Central memory CD8-positive, alpha-beta T cell (primary cell): ENCODE measurements around the gene PSD4.
"Not testable (repeated sequence)": the region's sequence is repeated elsewhere in the genome, so short reads cannot be mapped to it uniquely, and the experiment has no call there.

ENCODE experiments used
- ATAC-seq: fragments of 150-1000 bp; cut with Tn5 transposase; replicated peaks from 2 replicates; pipeline ENCODE4 v1.10.0; 2022; ENCODE audit warnings: mild to moderate bottlenecking, moderate FRiP score, moderate number of reproducible peaks; ENCODE audit not compliant: poor library complexity, severe bottlenecking; ENCODE audit errors: extremely low read depth
- DNase-seq, 2 donors: peaks; one replicate each; pipeline ENCODE4 v3.0.0; 2021; ENCODE audit warnings: low spot score in 2 of 2
- H3K27ac Mint-ChIP-seq: one replicate; pipeline ENCODE4 v1.8.0; 2022; ENCODE audit warnings: low read depth, mild to moderate bottlenecking, moderate library complexity, mixed read lengths
- H3K27me3 Mint-ChIP-seq: one replicate; pipeline ENCODE4 v1.8.0; 2022; ENCODE audit warnings: mixed read lengths
- H3K36me3 Mint-ChIP-seq: one replicate; pipeline ENCODE4 v1.8.0; 2022; ENCODE audit warnings: mild to moderate bottlenecking, moderate library complexity, mixed read lengths; ENCODE audit not compliant: insufficient read depth
- H3K4me1 Mint-ChIP-seq: one replicate; pipeline ENCODE4 v1.8.0; 2022; ENCODE audit warnings: mixed read lengths
- H3K4me3 Mint-ChIP-seq: one replicate; pipeline ENCODE4 v1.8.0; 2022; ENCODE audit warnings: mild to moderate bottlenecking, moderate library complexity, mixed read lengths
- H3K9me3 Mint-ChIP-seq: one replicate; pipeline ENCODE4 v1.8.0; 2022; ENCODE audit warnings: mixed read lengths

The PSD4 gene

DNA sequence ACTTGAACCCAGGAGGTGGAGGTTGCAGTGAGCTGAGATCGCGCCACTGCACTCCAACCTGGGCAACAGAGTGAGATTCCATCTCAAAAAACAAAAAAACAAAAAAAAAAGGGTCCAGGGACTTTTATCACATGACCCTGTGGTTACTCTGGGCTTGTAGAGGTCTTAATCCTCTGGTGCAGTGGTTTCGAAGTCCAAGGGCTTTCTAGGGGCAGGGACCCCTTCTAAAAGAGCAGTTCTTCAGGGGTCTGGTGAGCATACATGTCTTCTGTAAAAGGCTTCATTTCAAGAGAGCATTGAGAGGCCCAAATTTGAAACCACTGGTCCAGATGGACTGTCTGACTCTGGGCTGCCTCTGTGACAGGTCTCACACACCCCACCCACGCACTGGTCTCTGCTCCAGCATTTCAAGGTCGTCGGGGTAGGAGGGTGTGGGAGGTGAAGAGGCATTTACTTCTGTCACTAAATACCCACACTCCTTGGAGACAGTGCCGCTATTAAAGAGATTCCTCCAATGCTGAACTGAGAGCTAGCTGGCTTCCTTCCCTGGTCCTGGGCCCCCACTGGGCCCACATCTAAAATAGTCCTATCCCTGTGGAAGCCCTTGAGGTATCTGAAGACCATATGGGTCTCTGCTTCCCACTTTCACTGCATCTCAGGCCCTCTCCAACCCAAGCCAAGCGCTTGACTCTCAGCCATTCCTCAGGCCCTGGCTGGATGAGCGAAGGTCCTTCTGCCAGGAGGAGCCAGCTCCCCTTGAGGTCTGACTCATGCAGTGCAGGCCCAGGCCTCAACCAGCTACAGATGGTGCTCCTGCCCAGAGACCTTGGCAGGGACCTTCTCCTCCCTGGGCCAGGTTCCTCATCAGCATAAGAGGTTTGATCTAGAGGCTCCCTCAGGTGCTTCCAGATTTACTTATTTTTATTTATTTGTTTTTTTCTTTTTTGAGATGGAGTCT is 60.1 kb downstream of the PSD4 start:
- DNase-seq (no peak), ATAC-seq (no peak)
- Mint-ChIP-seq H3K9me3 (no peaks in the 10 kb centered on the region), H3K27ac (no peak overlapping the region), H3K4me3 (no peak overlapping the region), H3K27me3 (no peaks in the 10 kb centered on the region), H3K4me1 (peaks cover 7% of the 10 kb centered on the region), H3K36me3 (peaks cover 5% of the 10 kb centered on the region)

DNA sequence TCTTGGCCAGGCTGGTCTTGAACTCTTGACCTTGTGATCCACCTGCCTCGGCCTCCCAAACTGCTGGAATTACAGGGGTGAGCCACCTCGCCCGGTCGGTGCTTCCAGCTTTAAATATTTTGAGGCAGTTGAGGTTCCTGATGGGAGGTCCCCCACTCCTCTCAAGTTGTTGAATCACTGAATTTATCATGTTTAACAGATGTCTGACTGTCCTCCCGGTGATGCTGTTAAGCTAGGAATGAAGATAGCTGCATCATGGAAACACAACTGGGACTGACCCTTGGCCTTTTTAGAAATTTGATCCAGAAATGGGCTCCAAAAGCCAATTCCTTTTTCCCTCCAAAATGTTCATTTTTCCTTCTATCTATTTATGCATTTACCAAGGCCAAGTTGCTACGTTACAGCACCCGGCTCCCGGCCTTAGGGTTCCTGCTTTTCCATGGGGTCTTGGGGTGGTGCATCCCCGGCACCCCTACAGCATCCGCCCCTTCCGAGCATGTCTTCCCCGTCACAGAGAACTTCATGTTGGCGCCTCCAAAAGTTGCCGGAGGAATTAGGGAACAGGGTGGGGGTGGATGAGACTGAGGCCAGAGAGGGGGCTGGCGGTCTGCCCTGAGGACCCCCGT is 61.1 kb downstream of the PSD4 start:
- DNase-seq = no peak
- Mint-ChIP-seq H3K4me1 (peaks cover 7% of the 10 kb centered on the region), H3K9me3 (no peaks in the 10 kb centered on the region)

DNA sequence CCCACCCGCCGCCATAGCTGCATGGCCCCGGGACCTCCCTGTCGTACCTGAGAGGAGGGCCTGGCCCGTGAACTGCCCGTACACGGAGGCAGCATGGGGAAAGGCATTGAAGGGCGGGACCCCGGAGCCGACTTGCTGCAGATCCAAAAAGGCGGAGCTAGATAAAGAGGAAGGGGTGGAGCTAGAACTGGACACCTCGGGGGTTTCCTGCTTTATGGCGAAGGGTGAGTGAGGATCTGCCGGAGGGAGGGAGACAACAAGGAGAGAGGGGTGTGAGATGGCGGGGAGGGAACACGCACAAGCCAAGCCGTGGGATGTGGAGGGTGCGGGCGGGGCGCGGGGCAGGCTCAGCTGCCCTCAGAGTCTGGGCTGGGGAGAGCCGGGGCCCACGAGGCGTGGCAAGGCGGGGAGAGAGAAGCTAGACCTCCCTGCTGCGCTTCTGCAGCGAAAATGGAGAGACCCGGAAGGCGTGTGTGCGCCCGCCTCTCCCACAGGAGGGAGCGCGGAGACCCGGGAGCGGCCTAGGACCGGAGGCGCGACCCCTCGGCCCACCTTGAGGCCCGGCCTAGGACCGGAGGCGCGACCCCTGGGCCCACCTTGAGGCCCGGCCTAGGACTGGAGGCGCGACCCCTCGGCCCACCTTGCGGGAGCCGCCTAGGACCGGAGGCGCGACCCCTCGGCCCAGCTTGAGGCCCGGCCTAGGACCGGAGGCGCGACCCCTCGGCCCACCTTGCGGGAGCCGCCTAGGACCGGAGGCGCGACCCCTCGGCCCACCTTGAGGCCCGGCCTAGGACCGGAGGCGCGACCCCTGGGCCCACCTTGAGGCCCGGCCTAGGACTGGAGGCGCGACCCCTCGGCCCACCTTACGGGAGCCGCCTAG is 61.8 kb downstream of the PSD4 start:
- not testable (repeated sequence) for H3K9me3 Mint-ChIP-seq, H3K27me3 Mint-ChIP-seq, H3K4me1 Mint-ChIP-seq, H3K36me3 Mint-ChIP-seq
- Mint-ChIP-seq H3K27ac (peak overlapping the region; percentile 82), H3K4me3 (peak overlapping the region; percentile 87)
- peak; percentile 80 for ATAC-seq
- DNase-seq = peak in 1 of 2 donors; percentile 37

More for the DNA sequence above, 61.1 kb downstream of the PSD4 start:
- Mint-ChIP-seq H3K4me3 (peak overlapping the region; percentile 87), H3K27me3 (no peaks in the 10 kb centered on the region), H3K36me3 (peaks cover 5% of the 10 kb centered on the region), H3K27ac (peak overlapping the region; percentile 82)
- ATAC-seq = no peak

DNA sequence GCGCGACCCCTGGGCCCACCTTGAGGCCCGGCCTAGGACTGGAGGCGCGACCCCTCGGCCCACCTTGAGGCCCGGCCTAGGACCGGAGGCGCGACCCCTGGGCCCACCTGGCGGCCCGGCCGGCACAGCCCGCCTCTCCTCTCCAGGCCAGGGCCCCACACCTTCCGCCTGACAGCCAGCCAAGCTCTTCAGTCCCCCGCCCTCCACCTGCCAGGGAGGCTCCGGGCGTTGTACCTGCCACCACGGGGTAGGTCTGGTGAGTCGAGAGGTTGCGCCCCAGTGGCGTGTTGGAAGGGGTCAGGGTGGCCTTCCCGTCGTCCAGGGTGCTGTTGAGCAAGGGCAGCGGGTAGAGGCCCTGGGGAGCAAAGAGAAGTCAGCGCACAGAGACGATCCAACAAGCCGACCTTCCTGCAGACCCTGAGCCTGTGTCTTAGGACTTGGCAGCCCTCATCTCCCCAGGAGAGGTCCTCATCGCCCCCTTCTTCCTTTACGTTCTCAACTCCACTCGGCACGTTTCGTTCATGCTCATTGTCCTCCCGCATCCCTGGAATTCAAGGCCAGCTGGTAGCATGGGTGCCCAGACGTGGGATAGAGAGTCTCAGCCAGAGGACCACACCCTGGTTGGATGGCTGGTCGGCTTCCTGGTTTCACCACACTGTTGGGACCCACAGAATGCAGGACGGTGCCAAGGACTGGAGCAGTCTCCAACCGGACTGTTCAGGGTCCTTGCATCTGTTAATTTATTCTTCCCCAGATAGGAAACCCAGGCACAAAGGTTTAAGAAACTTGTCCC is 62.8 kb downstream of the PSD4 start:
- Mint-ChIP-seq H3K27ac (peak overlapping the region; percentile 71), H3K4me3 (peak overlapping the region; percentile 68), H3K4me1 (peaks cover 14% of the 10 kb centered on the region), H3K9me3 (no peaks in the 10 kb centered on the region), H3K27me3 (no peaks in the 10 kb centered on the region), H3K36me3 (peaks cover 7% of the 10 kb centered on the region)
- DNase-seq (no peak), ATAC-seq (no peak)

DNA sequence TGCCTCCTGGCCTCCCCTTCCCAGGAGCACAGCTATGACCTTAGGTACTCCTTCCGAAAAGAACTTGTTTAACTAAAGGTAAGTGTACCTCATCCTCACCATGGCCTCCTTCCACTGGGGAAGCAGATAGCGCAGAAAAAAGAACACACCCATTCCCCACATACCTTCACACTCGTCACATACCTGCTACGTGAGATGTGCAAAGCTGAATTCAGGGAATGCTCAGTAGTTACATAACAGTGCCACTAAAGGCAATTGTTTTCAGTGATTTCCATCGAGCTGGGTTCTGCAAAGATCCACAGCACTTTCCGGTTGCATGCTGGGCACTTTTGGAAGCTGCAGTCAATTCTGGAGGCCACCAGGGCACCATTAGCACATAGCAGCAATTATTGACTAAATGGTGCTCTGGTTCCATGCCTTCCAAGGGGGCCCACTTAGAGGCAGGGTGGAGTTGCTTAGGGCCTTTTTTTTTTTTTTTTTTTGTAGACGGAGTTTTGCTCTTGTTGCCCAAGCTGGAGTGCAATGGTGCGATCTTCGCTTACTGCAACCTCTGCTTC is 63.9 kb downstream of the PSD4 start:
- ATAC-seq (no peak), DNase-seq (no peak)
- no peaks in the 10 kb centered on the region for H3K27me3 Mint-ChIP-seq
- H3K27ac Mint-ChIP-seq = no peak overlapping the region
- H3K4me1 Mint-ChIP-seq = peaks cover 14% of the 10 kb centered on the region
- H3K36me3 Mint-ChIP-seq = peaks cover 7% of the 10 kb centered on the region
- H3K9me3 Mint-ChIP-seq = no peaks in the 10 kb centered on the region
- H3K4me3 Mint-ChIP-seq = peak overlapping the region; percentile 68

DNA sequence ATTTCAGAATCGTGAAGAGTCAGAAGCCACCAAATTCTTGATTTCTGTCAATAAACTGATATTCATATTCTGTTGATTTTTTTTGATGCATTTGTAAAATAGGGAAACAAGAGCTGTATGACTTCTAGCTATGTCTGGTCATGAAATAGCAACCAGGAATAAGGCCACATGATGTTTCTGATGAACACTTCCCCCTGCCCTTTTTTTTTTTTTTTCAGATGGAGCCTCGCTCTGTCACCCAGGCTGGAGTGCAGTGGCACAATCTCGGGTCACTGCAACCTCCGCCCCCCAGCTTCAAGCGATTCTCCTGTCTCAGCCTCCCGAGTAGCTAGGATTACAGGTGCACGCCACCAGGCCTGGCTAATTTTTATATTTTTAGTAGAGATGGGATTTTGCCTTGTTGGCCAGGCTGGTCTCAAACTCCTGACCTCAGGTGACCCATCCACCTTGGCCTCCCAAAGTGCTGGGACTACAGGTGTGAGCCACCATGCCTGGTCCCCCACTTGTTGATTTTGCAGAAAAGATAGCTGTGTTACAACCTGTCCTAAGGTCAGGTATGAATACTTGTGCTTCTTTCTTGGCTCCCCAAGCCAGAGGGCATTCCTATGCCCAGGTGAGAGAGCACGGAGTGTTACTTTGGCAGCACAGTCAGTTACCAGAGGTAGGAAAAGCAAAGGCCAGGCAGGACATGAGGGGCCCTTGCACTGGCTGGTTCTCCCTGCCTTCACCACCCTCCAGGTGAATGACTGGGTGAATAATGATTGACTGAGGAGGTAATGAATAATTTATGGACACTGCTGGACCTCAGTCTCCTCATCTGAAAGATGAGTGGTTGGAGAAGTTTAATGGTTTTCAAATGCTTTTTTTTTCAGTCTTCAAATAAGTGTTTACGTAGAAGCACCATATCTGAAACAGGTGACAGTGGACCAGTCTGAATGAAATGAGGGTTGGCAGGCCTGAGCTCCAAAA is 65.4 kb downstream of the PSD4 start:
- H3K4me1 Mint-ChIP-seq = peaks cover 18% of the 10 kb centered on the region
- no peaks in the 10 kb centered on the region for H3K9me3 Mint-ChIP-seq
- no peak for DNase-seq
- peaks cover 7% of the 10 kb centered on the region for H3K36me3 Mint-ChIP-seq
- H3K27me3 Mint-ChIP-seq = no peaks in the 10 kb centered on the region
- ATAC-seq = no peak
- no peak overlapping the region for H3K4me3 Mint-ChIP-seq
- H3K27ac Mint-ChIP-seq = no peak overlapping the region

DNA sequence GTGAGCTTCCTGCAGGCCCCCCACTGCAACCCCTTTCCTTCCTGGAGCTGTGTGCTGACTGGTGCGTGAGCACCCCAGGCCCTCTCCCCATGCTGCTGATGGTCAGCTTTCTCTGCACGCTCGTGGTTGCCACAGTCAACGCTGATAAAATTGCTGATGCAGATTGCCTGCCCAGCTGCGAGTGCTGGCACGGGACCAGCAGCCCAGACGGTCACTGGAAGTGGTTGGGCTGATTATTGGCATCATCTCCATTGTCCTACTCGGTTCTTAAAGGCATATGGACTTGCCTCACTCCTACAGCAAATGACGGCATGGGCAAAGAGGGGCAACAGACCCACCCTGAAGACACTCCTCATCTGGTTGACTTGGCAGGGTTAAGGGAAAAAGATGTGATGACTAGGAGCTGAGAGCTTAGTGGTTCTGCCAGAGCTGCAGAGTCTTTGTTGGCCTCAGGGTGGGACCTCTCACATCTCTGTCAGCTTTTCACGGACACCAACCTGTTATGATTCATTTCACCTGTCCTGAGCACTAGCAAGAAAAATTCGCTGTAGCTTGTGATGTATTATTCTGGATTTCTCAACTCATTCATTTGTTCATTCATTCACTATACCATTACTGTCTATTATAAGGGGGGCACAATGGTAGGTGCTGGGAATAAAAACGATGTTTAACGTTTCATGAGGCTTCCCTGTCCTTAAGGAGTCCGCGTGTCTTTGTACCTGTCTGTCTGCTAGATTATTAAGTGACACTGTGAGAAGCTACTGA is 66.6 kb downstream of the PSD4 start:
- H3K4me3 Mint-ChIP-seq = no peak overlapping the region

DNA sequence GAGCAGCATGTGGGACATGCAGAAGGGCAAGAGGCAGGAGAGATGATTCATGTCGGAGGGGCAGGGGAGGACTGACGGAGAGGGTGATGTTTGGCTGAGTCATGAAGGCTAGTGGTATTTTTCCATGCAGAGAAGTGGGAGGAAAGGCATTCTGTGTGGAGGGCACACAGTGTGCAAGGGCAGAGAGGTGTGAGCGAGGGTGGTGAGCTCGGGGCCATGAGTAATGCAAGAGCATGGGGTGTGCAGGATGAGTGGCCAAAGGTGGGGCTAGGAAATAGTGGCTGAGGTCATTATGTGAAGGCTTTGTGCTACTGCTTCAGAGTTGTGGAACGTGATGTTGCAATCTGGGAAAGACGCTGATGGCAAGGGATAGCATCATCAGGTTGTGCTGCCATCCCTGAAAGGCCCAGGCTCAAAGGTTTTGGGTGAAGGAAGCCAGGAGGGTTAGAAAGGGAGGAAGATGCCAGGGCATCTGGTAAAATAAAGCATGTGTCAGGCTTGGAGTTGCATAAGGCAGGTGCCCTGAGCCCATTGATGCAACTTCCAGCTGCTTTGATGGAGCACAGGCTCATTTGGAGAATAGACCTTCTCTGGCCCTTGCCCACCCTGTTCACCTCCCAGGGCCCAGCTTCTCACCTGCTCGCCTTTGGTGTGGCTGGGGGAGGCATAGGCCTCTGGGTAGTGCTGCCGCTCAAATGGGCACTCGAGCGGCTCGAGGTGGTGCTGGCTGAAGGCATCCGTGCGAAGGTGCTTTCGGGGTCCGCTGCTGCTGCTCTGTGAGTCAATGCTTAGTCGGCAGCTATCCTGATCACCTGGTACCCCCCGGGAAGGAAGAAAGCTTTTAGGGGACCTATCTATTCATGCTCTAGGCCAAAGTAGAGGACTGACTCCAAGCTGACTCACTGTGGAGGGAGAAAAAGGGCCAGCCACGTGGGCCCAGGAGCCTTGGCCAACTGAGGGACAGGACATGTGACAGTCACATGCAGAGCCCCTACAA is 67.4 kb downstream of the PSD4 start:
- Mint-ChIP-seq H3K27me3 (no peaks in the 10 kb centered on the region), H3K27ac (no peak overlapping the region), H3K36me3 (peaks cover 5% of the 10 kb centered on the region), H3K9me3 (no peaks in the 10 kb centered on the region), H3K4me1 (peaks cover 12% of the 10 kb centered on the region), H3K4me3 (no peak overlapping the region)
- DNase-seq = no peak
- ATAC-seq = no peak

More for the DNA sequence above, 66.6 kb downstream of the PSD4 start:
- Mint-ChIP-seq H3K36me3 (peaks cover 6% of the 10 kb centered on the region), H3K27me3 (no peaks in the 10 kb centered on the region), H3K9me3 (no peaks in the 10 kb centered on the region), H3K27ac (no peak overlapping the region), H3K4me1 (peaks cover 12% of the 10 kb centered on the region)
- DNase-seq = no peak
- no peak for ATAC-seq

DNA sequence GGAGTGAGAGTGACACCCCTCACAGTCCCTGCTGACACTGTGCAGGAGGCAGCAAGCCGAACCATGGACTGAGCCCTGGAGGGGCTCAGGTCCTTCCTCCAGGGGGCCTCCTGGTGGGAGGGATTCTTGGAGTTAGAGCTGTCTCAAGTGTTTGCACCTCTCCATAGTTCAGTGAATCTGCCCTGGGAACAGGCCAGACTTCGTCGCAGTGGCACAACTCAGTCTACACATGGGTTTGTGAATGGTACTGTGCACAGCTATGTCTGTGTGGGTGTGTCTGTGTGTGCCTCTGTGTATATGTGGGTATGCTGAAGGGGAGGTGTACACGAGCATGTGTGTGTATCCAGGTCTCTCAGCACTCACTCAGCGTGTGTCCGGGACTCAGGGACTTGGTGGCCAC is 68.6 kb downstream of the PSD4 start:
- ATAC-seq = no peak
- no peak for DNase-seq
- H3K4me1 Mint-ChIP-seq = peaks cover 12% of the 10 kb centered on the region
- H3K36me3 Mint-ChIP-seq = peaks cover 7% of the 10 kb centered on the region
- H3K27ac Mint-ChIP-seq = no peak overlapping the region
- no peaks in the 10 kb centered on the region for H3K9me3 Mint-ChIP-seq
- no peaks in the 10 kb centered on the region for H3K27me3 Mint-ChIP-seq
- no peak overlapping the region for H3K4me3 Mint-ChIP-seq
